ENCODE data around the gene SCLT1. TPM values are rescaled to one million over a fixed set of nuclear protein-coding genes. Genes with fewer than 3 reads are reported as not detected.

Gene SCLT1
- total RNA-seq, 1 experiment from 2014 or later, result 11.3 TPM

GRCh38 chr4:128942607-128943006 is 150.7 kb downstream of the SCLT1 start:
- H3K9me3 Mint-ChIP-seq, result no peaks in the 10 kb centered on the region
- no peak overlapping the region for H3K27ac Mint-ChIP-seq
- H3K18ac ChIP-seq (ENCODE audit: insufficient read length, low read depth, low read length), result no peak overlapping the region
- H2BK20ac ChIP-seq (ENCODE audit: low read depth, low read length, poor library complexity, severe bottlenecking), result no peak overlapping the region
- peaks cover 0 to 14% (median 7%) of the 10 kb centered on the region in 3 experiments; a peak in 4 of 7 replicates for H3K36me3 Mint-ChIP-seq (ENCODE audit: insufficient read depth in 1 of 3, low read depth in 3 of 3)
- no peak for DNase-seq
- no peak overlapping the region for H3K56ac ChIP-seq (ENCODE audit: insufficient read length, low read depth, low read length)
- no peaks in the 10 kb centered on the region for H3K79me2 ChIP-seq (ENCODE audit: insufficient read depth, low read length)
- no peak overlapping the region for H2AK5ac ChIP-seq (ENCODE audit: insufficient read length, low read length)
- no peak overlapping the region for H3K4me2 ChIP-seq (ENCODE audit: insufficient read depth, insufficient read length, low read length)
- H2BK12ac ChIP-seq (ENCODE audit: insufficient read length, low read depth, low read length), result no peak overlapping the region
- H3T11ph ChIP-seq (ENCODE audit: low read length), result no peak overlapping the region
- no peak overlapping the region for H3K23ac ChIP-seq (ENCODE audit: insufficient read length, low read depth, low read length)
- H2BK15ac ChIP-seq (ENCODE audit: low read depth, low read length), result no peak overlapping the region
- H3K27me3 ChIP-seq (ENCODE audit: insufficient read depth, low read length), result no peaks in the 10 kb centered on the region
- no peak overlapping the region for H2BK5ac ChIP-seq (ENCODE audit: insufficient read length, low read length)
- no peaks in the 10 kb centered on the region for H3K4me1 ChIP-seq (ENCODE audit: insufficient read depth, low read length)
- no peak overlapping the region for H4K91ac ChIP-seq (ENCODE audit: insufficient read length, low read depth, low read length)
- H2AFZ ChIP-seq (ENCODE audit: low read length), result no peak overlapping the region
- no peaks in the 10 kb centered on the region for H3K23me2 ChIP-seq (ENCODE audit: insufficient read length, low read depth, low read length, poor library complexity, severe bottlenecking)
- TF ChIP-seq CTCF (conservative IDR thresholded peaks at IDR 0.05), result no peak
- no peak overlapping the region for H4K8ac ChIP-seq (replicated peaks; ENCODE audit: insufficient read length, low read depth, low read length)
- H4K5ac ChIP-seq (ENCODE audit: insufficient read length, low read depth, low read length), result no peak overlapping the region
- no peak overlapping the region for H3K4me3 Mint-ChIP-seq
- H3K27ac ChIP-seq (ENCODE audit: insufficient read length, low read depth, low read length), result no peak overlapping the region
- H3K9me3 ChIP-seq (ENCODE audit: control insufficient read depth, low read depth, low read length), result no peaks in the 10 kb centered on the region
- H3K9ac ChIP-seq (ENCODE audit: extremely low read depth, insufficient read length, low read length), result no peak overlapping the region
- no peak overlapping the region for H3K14ac ChIP-seq (ENCODE audit: insufficient read depth, low read length)
- no peaks in the 10 kb centered on the region for H3K79me1 ChIP-seq (ENCODE audit: insufficient read depth, low read depth, low read length, poor library complexity, severe bottlenecking)
- no peak overlapping the region for H3K4ac ChIP-seq (ENCODE audit: low read depth, low read length)
- H4K20me1 ChIP-seq (ENCODE audit: control insufficient read depth, insufficient read depth, insufficient read length), result no peaks in the 10 kb centered on the region
- no peaks in the 10 kb centered on the region for H3K27me3 Mint-ChIP-seq (ENCODE audit: low read depth)
- no peak overlapping the region for H2BK120ac ChIP-seq (ENCODE audit: low read depth, low read length, poor library complexity, severe bottlenecking)
- no peaks in the 10 kb centered on the region for H3K4me1 Mint-ChIP-seq
- WGBS (ENCODE audit: extremely low coverage, insufficient read length, low lambda C conversion rate), result no CpG with 5 or more reads among the region's 1 CpG
